Measurements from ENCODE around the gene RPP38. TPM values are rescaled to one million over a fixed set of nuclear protein-coding genes. Genes with fewer than 3 reads are reported as not detected.

The RPP38 gene
- polyA plus RNA-seq, 2 of the 4 experiments (the other 2 are of a cell fraction), result 25.5 to 47.5 TPM

DNA sequence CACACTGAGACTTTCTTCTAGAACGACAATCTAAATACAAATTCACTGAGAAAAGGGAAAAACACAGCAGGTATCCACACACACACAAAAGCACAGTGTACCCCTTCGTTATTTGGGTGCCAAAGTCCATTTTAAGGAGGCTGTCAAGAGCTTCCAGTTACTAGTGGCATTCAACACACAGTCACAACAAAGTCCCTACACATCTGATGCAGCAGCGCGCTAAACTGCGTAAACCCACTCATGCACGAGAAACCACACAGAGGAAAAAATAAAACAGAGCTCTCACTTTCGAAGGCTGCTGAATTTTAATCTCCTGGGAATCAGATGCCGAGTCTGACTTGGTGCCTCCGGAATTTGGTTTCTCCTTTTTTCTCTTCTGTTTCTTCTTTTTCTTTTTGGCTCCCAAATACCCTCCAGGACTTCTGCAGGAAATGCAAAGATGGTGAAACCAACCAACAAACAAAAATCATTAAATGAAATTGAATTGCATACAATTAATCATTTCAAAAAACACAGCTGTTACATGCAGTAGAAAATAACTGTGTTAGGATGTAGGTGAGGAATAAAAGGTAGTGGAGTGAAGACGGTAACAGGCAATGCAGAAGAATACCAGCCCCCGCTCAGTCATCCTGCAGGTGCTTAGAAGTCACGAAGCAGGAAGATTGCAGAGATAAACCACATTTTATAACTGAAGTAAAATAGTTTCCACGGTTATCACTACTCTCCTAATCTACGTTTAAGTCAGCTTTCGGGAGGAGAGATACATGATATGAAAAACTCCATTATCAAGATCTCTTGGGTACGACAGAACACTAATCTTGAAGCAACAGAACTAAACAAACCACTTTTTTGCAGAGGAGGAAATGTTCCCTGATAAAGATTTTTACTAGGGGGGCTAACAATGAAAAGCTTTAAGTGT is 44.2 kb downstream of the RPP38 start:
- FAIRE-seq (no peak), DNase-seq (ENCODE audit: low read depth in 1 of 2, low spot score in 1 of 2) (no peak), ATAC-seq (no peak)
- POLR2A ChIA-PET, result no interaction called here
- H3K27ac ChIP-seq, result no peak overlapping the region
- WGBS (ENCODE audit: missing lambda C conversion rate), result 84% methylated on average over 16 of the region's 16 CpGs
- no peak overlapping the region for H3K4me2 ChIP-seq
- no peak for TF ChIP-seq TFCP2L1 (CRISPR knock-in tag; IDR thresholded peaks at IDR 0.05)
- CTCF ChIA-PET, result interaction anchor here (0.9 to 1.0 kb wide), 3 partner anchors 10 to 36 kb away, joined by 3 to 4 read pairs (median 3); no protein-coding TSS in a partner anchor
- no peak overlapping the region for H3K4me3 ChIP-seq
- H3K9me3 ChIP-seq, result no peaks in the 10 kb centered on the region
- H3K4me1 ChIP-seq, result peaks cover 8% of the 10 kb centered on the region; the same call in 2 of the 3 replicates

DNA sequence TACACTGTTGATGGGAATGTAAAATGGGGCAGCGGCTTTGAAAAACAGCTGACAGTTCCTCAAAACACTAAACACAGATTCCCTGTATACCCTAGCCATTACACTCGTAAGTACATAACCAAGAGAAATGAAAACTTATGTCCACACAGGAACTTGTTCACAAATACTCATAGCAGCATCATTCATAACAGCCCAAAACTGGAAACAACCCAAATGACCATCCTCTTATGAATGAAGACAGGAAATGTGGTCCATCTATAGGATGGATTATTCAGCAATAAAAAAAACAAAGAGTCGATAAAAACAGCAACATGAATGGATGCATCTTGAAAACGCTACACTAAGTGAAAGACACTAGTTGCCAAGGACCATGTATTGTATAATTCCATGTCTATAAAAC is 47.6 kb downstream of the RPP38 start:
- no peak overlapping the region for H3K27ac ChIP-seq
- POLR2A ChIA-PET, result no interaction called here
- H3K4me2 ChIP-seq, result no peak overlapping the region
- CTCF ChIA-PET, result no interaction called here
- TF ChIP-seq KDM1A (IDR thresholded peaks at IDR 0.05; ENCODE audit: low read depth) (no peak), MYC (IDR thresholded peaks at IDR 0.05; ENCODE audit: borderline replicate concordance, low read length) (no peak), ZC3H11A (IDR thresholded peaks at IDR 0.05) (no peak), NR3C1 (IDR thresholded peaks at IDR 0.05) (no peak), NFE2L2 (conservative IDR thresholded peaks at IDR 0.05; ENCODE audit: low read length) (no peak), FOXS1 (CRISPR knock-in tag; IDR thresholded peaks at IDR 0.05) (no peak), FOSB (CRISPR knock-in tag; IDR thresholded peaks at IDR 0.05) (no peak), CEBPB (IDR thresholded peaks at IDR 0.05) (no peak), MAFK (IDR thresholded peaks at IDR 0.05; ENCODE audit: partially characterized antibody) (no peak), HDAC2 (IDR thresholded peaks at IDR 0.05) (no peak), RNF2 (IDR thresholded peaks at IDR 0.05; ENCODE audit: borderline replicate concordance, low read depth) (no peak), JUNB (IDR thresholded peaks at IDR 0.05) (no peak)
- TF ChIP-seq, protein P1, sequence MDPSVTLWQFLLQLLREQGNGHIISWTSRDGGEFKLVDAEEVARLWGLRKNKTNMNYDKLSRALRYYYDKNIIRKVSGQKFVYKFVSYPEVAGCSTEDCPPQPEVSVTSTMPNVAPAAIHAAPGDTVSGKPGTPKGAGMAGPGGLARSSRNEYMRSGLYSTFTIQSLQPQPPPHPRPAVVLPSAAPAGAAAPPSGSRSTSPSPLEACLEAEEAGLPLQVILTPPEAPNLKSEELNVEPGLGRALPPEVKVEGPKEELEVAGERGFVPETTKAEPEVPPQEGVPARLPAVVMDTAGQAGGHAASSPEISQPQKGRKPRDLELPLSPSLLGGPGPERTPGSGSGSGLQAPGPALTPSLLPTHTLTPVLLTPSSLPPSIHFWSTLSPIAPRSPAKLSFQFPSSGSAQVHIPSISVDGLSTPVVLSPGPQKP (IDR thresholded peaks at IDR 0.05; ENCODE audit: low read depth, low read length), result no peak
- TF ChIP-seq, protein P2, sequence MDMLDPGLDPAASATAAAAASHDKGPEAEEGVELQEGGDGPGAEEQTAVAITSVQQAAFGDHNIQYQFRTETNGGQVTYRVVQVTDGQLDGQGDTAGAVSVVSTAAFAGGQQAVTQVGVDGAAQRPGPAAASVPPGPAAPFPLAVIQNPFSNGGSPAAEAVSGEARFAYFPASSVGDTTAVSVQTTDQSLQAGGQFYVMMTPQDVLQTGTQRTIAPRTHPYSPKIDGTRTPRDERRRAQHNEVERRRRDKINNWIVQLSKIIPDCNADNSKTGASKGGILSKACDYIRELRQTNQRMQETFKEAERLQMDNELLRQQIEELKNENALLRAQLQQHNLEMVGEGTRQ (IDR thresholded peaks at IDR 0.05), result no peak
- TF ChIP-seq, protein P3, sequence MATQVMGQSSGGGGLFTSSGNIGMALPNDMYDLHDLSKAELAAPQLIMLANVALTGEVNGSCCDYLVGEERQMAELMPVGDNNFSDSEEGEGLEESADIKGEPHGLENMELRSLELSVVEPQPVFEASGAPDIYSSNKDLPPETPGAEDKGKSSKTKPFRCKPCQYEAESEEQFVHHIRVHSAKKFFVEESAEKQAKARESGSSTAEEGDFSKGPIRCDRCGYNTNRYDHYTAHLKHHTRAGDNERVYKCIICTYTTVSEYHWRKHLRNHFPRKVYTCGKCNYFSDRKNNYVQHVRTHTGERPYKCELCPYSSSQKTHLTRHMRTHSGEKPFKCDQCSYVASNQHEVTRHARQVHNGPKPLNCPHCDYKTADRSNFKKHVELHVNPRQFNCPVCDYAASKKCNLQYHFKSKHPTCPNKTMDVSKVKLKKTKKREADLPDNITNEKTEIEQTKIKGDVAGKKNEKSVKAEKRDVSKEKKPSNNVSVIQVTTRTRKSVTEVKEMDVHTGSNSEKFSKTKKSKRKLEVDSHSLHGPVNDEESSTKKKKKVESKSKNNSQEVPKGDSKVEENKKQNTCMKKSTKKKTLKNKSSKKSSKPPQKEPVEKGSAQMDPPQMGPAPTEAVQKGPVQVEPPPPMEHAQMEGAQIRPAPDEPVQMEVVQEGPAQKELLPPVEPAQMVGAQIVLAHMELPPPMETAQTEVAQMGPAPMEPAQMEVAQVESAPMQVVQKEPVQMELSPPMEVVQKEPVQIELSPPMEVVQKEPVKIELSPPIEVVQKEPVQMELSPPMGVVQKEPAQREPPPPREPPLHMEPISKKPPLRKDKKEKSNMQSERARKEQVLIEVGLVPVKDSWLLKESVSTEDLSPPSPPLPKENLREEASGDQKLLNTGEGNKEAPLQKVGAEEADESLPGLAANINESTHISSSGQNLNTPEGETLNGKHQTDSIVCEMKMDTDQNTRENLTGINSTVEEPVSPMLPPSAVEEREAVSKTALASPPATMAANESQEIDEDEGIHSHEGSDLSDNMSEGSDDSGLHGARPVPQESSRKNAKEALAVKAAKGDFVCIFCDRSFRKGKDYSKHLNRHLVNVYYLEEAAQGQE (IDR thresholded peaks at IDR 0.05), result no peak
- TF ChIP-seq, protein P4, sequence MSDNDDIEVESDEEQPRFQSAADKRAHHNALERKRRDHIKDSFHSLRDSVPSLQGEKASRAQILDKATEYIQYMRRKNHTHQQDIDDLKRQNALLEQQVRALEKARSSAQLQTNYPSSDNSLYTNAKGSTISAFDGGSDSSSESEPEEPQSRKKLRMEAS (IDR thresholded peaks at IDR 0.05), result no peak
- no peaks in the 10 kb centered on the region for H3K9me3 ChIP-seq
- no peak for FAIRE-seq
- H3K4me1 ChIP-seq, result no peaks in the 10 kb centered on the region
- WGBS (ENCODE audit: missing lambda C conversion rate), result 87% methylated on average over 4 of the region's 4 CpGs
- ATAC-seq, result no peak
- DNase-seq (ENCODE audit: low read depth in 1 of 2, low spot score in 1 of 2), result no peak
- H3K4me3 ChIP-seq, result no peak overlapping the region

DNA sequence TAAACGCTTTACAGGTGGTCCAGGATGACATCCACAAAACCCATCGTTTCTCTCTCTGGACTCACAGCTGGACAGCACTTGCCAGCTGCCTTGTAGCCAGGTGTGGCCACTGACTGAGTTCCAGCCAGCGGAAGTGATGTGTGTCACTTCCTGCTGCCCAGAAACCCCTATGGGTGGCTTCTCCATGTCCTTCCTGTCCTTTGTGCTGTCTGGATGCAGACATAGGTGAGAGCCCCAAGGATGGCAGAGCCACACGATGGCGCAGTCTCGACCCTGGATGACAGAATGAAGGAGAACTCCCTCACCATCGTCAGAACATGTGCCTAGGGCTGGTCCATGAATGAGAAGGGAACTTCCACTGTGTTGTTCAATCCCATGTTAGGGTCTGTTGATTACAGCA is 49.2 kb downstream of the RPP38 start:
- no peak for FAIRE-seq
- no peak overlapping the region for H3K27ac ChIP-seq
- H3K9me3 ChIP-seq, result no peaks in the 10 kb centered on the region
- WGBS (ENCODE audit: missing lambda C conversion rate), result 84% methylated on average over 7 of the region's 7 CpGs
- POLR2A ChIA-PET, result no interaction called here
- no peak for ATAC-seq
- H3K4me2 ChIP-seq, result no peak overlapping the region
- H3K4me1 ChIP-seq, result no peaks in the 10 kb centered on the region
- TF ChIP-seq, protein P4 (IDR thresholded peaks at IDR 0.05), result no peak
- no peak overlapping the region for H3K4me3 ChIP-seq
- no peak for DNase-seq (ENCODE audit: low read depth in 1 of 2, low spot score in 1 of 2)
- CTCF ChIA-PET, result interaction anchor here (2.2 kb wide), 1 partner anchor 21 kb away, joined by 6 read pairs; no protein-coding TSS in a partner anchor

All from A549 (cell line).